Muscle of back (tissue), 11 donors: ENCODE measurements around the gene ECSCR. TPM values are rescaled to one million over a fixed set of nuclear protein-coding genes. Genes with fewer than 3 reads are reported as not detected.

ENCODE experiments used
- DNase-seq, 3 donors: peaks; one replicate each; pipeline versions ENCODE4 v3.0.0 to v3.0.0-alpha.2; 2013
- polyA plus RNA-seq, 10 donors: library from polyadenylated mRNA; unstranded; fragments of 120-200 nt; gene quantifications; one replicate each; pipeline ENCODE4 v1.2.1, GENCODE V29; 2013; ENCODE audit not compliant: insufficient read length in 10 of 10

ECSCR gene
- polyA plus RNA-seq, 10 donors: 28.8 to 40.9 (median 32.3) TPM

DNA sequence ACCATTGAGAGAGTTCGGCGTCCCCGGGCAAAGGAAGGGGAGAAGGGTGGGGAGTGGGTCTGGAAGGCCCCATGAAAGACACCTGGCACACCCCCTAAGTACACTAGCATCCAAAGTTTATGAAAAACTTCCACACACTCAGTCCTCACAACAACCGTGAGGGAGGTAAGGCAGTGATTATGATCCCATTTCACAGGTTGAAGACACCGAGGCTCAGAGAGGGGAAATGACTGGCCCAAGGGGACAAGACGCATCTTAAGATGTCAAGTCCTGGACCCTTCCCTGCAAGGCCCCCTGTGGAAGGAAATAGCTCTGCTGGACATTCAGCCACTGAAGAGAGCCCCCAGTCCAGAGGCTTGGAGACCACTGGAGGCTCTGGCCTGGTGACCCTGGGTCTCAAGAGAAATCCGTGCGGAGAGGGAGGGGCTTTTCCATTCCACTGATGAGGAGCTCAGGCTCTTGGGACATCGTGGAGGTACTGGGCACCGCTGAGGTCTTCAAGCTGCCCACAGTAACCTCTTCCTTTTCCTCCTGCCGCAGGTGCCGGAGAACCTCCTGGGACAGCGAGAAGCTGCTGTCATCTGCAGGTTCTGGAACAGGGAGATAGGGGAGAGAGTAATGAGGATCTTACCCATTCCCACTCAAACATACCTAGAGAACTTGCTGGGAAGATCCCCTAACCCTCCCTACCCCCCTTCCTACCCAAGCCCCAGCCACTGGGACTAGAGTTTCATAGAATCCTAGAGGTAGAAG lies 13.5 kb upstream of the ECSCR start:
- DNase-seq: no peak

DNA sequence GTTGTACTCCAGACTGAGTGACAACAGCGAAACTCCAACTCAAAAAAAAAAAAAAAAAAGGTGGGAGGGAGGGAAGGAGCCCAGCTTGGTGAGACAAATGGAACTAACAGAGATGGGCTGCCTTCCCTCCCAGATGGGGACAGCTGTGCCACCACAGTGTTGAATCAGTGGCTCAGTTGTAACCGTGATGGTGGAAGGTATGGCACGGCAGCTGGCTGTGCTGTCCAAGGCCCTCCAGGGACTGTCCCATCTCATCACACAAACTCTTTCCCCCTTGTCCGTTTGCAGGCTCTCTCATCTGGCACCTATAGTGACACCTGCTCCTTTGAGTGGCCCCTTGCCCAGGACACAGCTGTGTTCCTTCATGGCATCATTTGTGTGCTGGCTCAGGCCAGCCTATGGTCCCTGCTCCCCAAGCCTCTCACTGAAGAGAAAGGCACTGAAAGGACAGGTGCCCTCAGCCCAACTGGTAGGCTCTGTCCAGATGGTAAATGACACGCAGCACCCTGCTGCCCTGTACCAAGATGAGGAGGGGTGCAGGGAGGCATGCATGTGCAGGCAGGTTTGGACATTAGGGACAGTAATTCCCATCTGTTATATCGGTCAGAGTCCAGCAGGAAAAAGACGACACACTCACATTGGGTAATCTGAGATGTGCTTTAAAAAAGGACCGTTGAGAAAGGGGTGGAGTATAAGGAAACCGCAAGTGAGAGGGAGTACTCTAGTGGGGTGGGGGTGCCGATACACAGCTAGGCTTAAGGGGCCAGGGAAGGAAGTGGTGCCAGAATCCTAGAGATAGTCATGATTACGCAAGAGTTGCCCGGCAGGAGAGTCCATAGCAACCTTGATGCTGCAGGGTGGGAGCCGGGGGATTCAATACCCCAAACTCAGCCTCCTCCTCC lies 12.6 kb upstream of the ECSCR start:
- peak in 1 of 3 donors; percentile 59 for DNase-seq

DNA sequence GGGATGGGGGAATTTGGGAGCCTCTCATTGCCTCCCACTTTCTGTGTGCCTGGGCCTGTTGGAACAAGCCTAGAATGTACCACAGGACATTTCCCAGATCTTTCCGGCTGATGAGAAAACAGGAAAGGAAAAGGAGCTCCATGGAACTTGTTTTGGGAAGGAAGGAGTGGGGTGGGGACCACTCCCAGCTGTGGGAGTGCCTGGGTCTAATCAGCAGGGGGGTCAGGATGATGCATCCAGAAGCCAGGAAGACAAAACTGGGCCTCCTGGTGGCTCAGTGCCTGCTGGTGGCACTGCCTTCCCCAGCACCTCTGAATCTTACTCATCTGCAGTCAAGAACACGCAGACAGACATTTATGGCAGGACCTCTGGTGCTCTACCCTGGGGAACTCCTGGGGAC lies 11.0 kb upstream of the ECSCR start:
- no peak for DNase-seq

DNA sequence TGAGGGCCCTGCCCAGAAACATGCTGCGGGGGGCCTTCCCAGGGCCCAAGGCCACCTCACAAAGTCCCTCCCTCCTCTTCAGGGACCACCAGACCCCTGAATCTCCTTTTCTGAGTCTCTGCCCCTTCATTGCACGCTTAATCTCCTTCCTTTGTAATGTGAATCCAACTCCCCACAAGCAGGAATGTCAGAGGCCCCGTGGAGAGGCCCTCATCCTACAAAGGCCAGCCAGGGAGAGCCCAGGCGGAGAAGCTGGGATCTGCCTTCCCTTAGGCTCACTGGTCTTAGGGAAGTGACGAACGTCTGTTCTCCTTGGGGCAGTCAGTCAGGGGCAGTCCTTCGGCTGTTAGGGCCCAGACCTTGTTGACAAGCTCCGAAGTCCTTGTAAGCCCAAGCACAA lies 10.6 kb upstream of the ECSCR start:
- DNase-seq: peak in 1 of 3 donors; percentile 66

DNA sequence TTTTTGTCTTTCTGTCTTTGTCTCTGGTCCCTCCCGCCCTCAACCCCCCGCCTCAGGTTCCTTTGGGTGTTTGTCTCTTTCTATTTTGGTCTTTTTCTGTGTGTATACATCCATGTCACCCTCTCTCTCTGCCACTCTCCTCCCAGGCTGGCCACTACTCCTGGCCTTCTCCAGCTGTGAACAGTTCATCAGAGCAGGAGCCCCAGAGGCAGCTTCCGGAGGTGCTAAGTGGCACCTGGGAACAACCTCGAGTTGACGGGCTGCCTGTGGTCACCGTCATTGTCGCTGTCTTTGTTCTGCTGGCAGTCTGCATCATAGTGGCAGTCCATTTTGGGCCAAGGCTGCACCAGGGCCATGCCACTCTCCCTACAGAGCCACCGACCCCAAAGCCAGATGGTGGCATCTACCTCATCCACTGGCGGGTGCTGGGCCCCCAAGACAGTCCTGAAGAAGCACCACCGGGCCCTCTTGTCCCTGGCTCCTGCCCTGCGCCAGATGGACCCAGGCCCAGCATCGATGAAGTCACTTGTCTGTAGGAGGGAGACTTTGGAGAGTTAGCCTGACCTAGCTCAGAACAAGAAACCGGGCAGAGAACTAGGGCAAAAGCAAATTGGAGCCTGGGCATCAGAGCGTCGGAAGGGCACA lies 10.0 kb upstream of the ECSCR start:
- peak in 1 of 3 donors; percentile 41 for DNase-seq

DNA sequence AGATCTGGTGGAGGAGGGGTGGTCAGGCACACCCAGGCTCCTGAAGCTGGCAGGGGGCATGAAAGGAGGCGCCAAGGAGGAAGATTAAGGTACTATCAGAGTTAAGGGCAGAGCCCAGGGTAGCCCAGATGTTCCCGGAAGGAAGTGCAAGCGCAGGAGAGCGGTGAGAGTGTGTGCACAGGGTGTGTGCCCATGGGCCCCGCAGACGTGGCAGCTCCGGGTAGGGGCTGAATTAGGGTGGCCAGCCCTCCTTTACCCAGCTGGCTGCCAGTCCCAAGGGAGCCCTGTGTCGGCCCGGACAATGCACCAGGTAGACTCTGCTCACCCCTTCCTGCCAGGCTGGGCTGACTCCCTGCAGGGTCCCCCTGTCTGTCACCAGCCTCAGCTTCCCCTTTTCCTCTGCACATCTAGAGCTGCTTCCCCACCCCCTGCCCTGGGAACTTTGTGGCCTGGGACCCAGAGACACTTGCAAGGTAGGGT lies 8.3 kb upstream of the ECSCR start, which contains the start of gene SMIM33:
TSS of gene SMIM33 (plus strand) at position 184 of the 480 bp plus-strand sequence. CDS start at position 302, 118 bp downstream.
- no peak for DNase-seq

DNA sequence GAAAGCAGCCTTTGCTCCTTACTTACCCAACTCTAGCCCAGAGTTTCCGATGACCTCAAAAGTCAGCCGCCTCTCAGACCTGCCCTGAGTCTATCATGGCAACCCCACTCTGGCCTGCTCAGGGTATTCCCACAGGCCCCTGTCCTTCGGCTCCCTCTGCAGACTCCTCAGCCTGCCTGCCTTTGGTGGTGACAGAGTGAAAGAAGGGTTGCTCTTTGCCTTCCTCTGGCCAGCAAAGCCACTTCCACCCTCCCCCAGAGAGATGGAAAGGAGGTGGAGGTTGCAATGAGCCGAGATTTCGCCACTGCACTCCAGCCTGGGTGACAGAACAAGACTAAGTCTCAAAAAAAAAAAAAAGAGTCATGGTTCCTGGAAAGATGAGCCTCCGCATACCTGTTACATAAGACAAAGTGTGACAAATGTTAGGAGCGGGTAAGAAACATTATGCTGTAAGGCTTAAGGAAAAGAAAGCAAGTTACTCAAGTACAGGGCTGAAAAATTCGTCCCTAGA lies 5.9 kb upstream of the ECSCR start:
- DNase-seq: no peak

DNA sequence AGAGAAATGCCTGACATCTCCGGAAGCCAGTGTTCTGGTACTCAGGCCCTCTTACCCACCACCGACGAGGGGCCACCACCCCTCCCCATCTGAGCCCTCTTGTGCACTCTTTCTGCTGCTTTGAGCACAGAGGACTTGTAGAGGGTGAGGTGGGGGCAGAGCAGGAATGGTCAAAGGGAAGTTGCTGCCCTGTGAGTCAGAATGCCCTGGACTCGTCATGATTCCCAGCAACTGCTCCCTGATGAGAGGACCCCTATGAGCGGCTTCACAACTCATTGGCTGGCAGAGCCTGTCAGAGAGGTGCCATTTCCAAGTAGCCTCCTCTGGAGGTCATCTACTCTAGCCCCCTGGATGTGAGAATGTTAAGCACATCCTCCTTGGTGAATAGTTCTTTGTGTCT lies 845 bp downstream of the ECSCR start:
- DNase-seq: no peak

DNA sequence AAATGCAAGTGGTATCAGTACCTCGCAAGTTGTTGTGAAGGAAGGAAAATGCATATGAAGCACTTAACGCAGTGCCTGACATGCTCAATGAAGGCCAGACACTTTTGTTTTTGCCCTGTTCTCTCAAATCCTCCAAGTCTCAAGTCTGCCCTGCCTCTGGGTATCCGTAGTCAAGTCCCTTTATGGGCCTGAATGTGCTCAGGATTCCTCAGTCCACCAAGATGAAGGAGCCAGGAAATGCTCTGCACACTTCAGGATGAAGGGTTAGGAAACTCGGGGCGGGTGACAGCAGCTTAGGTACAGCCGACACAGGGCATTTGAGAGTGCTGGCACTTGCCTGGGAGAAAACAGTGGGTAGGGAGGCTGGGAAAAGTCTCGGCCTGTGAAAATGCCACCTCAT lies 1.4 kb downstream of the ECSCR start:
- DNase-seq: no peak

DNA sequence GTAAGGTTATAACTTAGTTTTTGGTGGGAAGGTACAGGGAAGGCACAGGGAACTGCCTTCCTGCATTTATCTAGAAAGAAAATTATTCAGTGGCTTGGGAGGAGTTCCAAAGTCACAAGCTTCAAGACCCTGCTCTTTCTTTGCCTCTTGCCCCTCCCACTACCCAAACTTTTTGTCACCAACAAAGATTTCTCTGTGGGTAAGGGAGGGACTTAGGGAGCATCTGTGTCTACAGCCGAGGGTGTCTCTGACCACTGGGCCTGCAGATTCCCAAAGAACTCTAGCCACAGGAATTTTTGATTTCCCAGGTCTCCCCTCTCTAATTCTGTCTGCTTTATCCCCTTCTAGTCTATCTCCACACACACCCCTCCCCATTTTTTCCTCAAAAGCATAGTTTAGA lies 2.1 kb downstream of the ECSCR start:
- DNase-seq: no peak

DNA sequence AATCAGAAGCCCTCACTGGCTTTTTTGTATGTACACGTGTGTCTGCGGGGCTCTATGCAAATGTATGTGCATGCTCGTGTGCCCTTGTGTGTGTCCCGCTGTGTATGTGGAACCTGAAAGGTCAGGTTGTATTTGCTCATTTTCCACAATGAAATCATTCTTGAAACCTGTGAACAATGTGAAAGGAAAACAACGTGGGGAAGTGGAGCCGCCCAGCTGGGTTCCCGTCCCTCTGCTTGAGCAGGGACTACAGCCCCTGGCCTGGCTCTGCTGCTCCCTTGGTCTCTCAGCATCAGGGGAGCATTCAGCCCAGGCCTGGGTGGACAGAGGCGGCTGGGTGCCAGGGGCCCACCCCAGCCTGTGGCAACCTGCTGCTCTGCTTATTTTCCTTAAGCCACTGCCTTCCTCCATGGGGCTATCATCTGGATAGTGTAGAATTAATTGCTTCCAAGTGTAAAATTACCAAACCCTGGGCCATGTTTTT lies 3.0 kb downstream of the ECSCR start:
- no peak for DNase-seq

DNA sequence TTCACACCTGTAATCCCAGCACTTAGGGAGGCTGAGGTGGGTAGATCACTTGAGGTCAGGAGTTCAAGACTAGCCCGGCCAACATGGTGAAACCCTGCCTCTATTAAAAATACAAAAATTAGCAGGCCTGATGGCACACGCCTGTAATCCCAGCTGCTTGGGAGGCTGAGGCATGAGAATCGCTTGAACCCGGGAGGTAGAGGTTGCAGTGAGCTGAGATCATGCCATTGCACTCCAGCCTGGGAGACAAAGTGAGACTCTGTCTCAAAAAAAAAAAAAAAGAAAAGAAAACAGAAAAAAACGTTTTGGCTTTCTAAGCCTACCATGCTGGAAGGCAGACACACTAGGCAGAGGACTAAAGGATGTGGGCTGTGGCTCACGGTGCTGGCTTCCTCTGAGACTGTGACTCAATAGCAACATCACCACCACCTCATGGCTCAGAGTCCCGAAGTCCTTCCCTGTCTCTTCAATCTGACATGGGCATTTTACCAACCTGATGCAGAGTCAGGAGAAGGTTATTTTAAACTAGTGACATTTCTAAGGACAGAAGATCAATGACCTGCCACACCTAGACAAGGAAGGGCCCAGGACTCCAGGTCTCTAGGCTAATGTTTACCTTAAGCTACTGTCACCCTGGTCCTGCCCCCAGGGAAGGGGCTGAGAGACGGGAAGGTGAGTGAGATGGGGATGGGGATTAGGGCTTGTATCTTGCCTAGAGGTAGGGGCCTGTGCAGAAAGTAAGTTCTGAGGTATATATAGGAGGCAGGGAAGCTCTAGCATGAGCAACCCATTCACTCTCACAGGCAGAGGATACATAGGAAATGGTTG lies 3.7 kb downstream of the ECSCR start:
- no peak for DNase-seq

DNA sequence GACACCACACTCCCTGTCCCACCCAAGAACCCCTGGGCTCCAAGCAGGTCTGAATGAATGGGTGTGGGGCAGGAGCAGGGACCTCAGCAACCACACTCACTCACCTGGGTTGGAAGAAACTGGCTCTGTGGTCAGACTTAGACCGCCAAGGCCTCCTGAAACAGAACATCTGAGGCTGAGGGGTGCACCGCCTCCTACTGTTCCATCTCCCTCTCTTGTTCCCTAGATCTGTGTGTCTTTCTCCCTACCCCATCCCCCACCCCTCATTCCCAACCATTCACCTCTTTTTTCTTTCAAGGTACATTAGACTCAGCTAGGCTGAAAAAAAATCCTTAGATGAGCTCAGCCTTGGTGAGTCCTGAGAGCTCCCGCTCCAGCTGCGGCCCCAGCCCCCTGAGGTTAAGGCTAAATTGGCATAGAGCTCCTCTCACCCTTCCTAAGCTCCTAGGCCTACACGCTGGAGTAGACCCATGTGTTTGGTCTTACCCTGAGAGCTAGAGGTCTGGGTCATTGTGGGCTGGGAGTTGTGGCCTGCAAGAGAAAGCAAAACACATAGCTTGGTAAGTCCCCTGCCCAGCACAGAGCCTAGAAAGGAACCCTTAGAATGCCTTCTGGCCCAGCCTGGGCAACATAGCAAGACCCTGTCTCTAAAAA lies 4.8 kb downstream of the ECSCR start:
- no peak for DNase-seq

DNA sequence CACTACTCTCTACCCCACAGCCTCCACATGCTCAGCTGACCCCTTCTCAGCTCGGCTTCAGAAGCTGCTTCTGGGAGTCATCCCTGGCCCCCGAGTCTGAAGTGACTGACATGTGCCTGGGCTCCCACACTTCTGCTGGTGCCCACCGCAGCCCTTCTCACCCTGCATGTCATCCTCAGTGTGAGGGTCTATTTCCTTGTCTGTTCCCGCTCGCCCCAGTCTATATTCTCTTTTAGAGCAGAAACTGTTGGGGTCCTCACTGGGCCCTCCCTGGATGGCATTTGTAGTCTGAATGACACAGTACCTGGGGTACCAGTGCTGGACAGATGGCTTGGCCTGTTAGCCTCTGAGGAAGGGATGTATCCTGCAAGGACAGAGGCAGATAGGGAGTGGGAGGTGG lies 5.3 kb downstream of the ECSCR start:
- DNase-seq: no peak

DNA sequence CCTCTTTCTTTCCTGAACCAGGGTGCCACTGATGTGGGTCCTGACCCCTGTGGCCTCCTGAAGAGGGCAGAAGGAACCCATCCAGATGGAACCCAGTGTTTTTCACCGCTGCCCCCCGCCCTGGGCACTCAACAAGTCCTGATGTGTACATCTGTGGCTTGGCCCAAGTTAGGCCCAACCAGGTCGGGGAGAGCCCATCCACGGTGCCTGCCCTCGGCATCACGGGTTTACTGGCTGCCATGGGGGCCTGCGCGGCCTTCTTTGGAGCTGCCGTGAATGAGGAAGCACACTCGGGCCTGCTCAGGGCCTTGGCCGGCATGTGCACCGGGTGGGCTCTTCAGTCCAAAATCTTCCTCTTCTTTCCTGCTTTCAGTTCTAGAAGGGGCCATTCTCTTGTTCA lies 5.8 kb downstream of the ECSCR start:
- DNase-seq: no peak

DNA sequence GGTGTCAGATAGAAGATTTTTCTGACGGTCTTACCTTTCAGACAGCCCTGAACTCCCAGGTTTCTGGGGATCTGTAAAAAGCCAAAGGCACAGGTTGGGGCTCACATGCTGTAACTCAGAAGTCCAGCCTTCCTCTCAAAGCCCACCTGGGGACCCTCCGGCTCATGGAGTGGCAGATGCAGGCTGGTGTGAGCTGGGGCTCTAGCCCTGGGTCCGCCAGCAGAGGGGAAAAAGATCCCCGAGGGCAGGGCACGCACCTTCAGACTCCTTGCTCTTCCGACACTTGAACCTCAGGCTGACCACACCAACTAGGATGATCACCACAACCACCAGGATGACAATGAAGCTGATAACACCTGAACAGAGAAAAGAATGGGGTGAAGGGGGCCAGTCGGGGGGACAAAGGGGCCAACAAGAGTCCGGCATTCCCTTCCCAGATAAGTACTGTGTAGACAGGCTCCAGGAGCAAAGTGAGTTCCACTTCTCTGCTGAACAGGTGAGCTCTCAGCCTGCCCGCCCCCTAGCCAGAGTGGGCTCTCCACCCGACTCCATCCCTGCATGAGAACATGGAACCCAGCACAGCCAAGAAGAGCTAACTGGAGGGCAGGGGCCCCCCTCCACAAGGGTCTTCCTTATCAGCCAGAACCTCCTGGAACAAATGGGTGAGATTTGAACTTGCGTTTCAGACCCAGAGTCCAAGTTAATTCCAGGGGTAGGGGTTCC lies 7.8 kb downstream of the ECSCR start:
- DNase-seq: no peak

DNA sequence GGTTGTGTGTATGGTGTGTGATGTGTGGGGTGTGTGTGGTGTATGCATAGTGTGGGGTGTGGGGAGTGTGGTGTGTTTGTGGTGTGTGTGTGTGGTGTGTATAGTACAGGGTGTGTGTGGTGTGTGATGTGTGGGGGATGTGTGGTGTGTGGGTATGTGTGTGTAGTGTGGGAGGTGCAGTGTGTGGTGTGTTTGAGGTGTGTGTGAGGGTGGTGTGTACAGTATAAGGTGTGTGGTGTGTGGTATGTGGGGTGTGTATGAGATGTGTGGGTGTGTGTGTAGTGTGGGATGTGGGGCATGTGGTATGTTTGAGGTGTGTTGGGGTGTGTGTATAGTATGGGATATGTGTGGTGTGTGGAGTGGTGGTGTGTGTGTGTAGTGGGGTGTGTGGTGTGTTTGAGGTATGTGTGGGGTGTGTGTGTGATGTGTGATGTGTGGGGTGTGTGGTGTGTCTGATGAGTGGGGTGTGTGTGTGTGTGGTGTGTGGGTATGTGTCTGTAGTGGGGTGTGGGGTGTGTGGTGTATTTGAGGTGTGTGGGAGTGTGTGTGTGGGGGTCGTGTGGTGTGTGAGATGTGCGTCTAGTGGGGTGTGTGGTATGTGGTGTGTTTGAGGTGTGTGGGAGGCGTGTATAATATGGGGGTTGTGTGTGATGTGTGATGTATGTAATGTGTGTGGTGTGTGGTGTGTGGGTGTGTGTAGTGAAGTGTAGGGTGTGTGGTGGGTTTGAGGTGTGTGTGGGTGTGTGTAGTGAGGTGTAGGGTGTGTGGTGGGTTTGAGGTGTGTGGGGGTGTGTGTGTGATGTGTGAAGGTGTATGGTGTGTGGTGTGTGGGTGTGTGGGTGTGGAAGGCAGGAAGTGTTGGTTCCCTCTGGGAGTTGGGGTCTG lies 8.6 kb downstream of the ECSCR start:
- no peak for DNase-seq

DNA sequence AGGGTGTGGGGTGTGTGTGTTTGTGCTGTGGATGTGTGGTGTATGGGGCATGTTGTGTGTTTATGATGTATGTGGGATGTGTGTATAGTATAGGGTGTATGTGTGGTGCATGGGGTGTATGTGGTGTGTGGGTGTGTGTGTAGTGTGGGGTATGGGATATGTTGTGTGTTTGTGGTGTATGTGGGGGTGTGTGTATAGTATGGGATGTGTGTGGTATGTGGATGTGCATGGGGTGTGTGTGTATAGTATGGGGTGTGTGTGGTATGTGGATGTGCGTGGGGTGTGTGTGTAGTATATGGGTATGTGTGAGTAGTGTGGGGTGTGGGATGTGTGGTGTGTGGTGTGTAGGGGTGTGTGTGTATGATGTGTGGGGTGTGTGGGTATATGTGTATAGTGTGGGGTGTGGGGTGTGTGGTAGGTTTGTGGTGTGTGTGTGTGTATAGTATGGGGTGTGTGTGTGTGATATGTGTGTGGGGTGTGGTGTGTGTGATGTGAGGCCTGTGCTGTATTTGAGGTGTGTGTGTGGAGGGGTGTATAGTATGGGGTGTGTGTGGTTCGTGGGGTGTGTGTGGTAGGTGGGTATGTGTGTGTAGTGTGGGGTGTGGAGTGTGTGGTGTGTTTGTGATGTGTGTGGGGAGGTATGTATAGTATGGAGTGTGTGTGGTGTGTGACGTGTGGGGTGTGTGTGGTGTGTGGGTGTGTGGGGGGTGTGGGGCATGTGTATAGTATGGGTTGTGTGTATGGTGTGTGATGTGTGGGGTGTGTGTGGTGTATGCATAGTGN lies 10.5 kb downstream of the ECSCR start:
- no peak for DNase-seq
